HG03439 (cell line): ENCODE results near the gene RAB29.
"Not testable (repeated sequence)": the region's sequence is repeated elsewhere in the genome, so short reads cannot be mapped to it uniquely, and the experiment has no call there.

Experiments used
- ATAC-seq: cut with Tn5 transposase; IDR thresholded peaks from one replicate; pipeline ENCODE4 v1.9.1; 2021; ENCODE audit warnings: mild to moderate bottlenecking, moderate library complexity; ENCODE audit not compliant: unreplicated experiment

RAB29 gene, protein sequence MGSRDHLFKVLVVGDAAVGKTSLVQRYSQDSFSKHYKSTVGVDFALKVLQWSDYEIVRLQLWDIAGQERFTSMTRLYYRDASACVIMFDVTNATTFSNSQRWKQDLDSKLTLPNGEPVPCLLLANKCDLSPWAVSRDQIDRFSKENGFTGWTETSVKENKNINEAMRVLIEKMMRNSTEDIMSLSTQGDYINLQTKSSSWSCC

DNA sequence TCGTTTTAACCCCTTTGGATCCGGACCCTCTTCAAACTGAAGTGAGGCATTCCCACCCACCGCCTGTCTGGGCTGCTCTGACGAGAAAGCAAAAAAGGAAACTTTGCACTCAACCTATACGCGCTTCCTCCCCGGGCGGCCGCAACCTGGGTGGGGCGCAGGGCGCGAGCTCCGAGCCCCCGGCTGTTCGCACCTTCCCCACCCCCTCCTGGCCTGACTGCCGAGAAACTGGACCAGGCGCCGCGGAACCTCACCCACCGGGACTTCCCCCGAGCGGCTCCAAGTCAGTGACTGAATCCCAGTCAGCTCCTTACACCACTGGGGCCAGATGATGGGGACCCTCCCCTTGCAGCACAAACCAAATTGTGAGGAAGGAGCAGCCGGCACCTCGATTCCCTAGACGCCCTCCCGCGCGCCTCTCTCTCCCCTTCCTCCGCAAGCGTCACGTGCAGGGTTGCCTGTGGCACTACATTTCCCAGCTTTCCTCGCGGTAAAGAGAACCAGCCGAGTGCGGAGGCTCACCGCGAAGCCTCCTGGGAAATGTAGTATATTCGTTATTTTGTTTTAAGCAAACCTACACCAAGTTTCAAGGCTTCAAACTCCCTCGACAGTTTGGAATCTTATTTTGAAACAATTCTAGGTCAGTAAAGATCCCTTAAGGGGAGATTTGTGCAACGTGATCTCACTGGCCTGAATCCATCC, at the start of gene RAB29:
RAB29 (minus strand) TSS at position 468 of the 702 bp plus-strand sequence. CDS start 526 bp downstream, outside the sequence.
- ATAC-seq = peak; percentile 80

- no peak for ATAC-seq
These were observed 48.9 kb upstream of the RAB29 start for GRCh38 chr1:205824180-205824579.

DNA sequence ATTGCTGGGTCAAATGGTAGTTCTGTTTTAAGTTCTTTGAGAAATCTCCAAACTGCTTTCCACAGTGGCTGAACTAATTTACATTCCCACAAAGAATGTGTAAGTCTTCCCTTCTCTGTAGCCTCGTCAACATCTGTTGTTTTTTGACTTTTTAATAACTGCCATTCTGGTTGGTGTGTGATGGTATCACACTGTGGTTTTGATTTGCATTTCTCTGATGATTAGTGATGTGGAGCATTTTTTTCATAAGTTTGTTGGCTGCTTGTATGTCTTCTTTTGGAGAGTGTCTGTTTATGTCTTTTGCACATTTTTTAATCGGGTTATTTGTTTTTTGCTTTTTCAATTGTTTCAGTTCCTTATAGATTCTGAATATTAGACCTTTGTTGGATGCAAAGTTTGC, 48.0 kb upstream of the RAB29 start:
- not testable (repeated sequence) for ATAC-seq

- no peak for ATAC-seq
These were observed 47.1 kb upstream of the RAB29 start for GRCh38 chr1:205822397-205822796.

DNA sequence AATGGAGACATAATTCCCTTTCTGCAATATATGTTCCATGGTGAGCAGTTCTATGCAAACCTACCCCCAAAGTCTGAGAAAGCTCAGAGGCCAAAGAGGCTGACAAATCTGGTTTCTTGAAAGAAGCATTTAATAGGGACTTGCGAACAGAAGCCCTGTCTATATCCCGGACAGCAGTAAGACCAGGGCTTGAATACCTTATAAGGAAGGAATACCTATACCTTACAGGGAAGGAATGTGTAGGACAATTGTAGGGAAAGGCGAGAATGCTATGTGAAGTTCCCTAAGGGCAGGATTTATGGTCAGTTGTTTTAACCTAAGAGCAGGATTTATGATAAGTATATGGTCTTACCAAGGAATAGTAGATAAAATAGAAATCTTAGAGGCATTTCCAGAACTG, 42.7 kb upstream of the RAB29 start:
- ATAC-seq = no peak

- ATAC-seq = no peak
These were observed 42.1 kb upstream of the RAB29 start for GRCh38 chr1:205817364-205817763.

DNA sequence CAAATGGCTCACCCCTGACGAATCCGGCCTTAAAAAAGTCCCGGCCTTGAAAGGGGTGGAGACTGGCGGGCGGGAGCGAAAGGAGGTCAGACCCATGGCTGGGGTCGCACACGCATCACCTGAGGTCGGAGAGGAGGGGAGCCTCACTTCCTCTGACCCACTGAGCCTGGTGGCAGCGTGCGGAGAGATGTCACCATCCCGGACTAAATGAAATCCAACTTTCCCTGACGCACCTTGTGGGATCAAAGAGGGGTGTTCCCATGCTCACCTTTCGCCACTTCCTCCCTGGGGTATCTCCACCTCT, 38.4 kb upstream of the RAB29 start:
- no peak for ATAC-seq

GRCh38 chr1:205812878-205813754, 37.8 kb upstream of the RAB29 start, which contains the start of gene SLC41A1:
TSS of gene SLC41A1 (minus strand) at chr1:205813198. CDS start at chr1:205810441, 2,757 bp downstream.
- peak; percentile 80 for ATAC-seq

DNA sequence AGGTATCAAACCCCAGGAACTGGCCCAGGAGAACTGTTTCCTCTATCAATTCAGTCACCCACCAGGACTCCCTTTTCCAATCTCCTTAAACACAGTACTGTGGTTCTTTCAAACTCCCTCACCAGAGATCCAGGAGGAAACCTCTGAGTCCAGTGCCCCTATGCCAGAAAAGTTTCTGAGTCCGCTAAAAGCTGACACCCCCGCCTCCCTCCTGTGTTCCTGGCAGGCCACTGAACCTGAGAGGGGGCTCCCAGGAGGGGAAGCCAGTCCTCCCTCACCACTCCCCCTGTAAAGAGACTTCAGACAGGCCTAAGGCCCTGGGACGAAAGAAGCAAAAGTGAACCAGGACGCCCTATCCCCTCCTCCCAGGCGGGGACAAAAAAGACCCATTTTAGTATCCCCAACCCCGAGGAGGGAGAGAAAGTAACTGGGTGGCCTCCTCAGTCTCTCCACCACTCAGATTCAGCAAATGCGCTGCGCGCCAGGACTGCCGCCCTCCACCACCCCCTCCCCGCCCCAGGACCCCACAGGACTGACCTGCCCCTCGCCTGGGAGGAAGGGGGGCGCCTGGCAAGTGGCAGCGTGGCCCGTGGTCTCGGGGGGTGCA, 37.1 kb upstream of the RAB29 start:
- ATAC-seq = no peak

DNA sequence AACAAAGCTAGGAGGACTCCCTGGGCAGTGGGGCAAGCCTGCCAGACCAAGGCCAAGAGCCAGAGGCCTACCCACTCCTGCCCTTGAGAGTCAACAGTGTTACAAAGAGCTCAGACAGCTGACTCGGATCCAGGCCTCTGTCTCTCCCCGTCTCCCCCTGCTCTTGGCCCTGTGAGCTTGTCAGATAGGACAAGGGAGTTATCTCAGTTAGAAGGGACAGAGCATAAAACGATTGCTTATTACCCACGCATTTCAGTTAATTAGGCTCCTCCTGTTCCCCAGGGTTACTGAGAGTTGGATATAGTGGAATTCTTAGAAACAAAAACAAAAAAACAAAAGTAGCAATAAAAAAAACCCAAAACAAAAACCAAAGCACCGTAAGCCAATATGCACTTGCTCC, 36.4 kb upstream of the RAB29 start:
- ATAC-seq = no peak

DNA sequence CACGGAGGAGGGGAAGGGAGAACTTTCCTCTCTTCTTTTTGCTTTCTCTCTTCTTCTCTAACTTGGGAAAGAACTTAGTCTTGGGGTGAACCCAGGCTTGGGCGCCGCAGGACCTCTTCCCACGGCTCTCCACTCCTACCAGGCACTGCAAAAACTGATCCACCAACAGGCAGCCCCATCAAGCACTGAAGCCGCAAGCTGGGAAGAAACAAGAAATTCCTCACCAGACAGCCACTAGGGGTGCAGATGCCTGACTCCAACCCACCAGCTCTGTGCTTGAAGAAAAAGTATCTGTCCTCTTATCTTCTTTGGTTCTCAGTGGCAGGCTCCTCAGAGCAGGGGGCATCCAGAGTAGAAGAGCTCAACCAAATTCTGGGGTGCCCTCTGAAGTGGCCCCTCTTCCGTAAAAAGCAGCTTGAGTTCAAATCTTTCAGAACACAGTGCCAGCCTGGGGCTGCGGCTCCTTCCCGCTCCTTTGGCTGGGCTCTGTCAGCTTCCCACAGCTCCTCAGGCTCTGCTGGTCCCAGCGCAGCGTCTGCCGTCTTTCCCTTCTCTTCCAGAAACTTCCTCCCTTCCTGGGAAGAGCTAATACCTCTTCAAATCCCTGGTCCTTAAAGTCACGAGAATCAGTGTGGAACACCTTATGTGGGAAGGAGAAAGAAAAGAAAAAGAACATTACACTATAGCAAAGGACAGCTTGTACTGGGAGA, 35.3 kb upstream of the RAB29 start:
- no peak for ATAC-seq

GRCh38 chr1:205809942-205810345, 34.7 kb upstream of the RAB29 start:
- ATAC-seq = no peak

DNA sequence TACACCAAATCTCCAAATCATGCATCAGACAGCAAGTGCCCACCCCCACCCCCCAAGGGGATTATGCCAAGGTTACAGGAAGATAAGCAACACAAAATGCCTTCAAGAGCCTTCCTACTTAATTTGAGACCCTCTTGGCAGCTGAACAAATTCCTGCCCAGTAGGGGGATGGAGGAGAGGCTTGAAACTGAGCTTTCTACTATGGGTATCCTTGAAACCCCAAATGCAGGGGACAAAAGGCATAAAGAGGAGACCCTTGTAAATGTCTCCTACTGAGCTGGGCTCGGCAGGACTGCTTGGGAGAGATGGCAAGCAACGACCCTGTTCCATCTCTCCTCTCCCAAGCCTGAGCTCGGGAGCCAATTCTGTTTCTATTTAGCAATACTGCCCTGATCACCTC, 34.2 kb upstream of the RAB29 start:
- ATAC-seq = no peak

GRCh38 chr1:205805082-205805711, 29.9 kb upstream of the RAB29 start:
- no peak for ATAC-seq

- no peak for ATAC-seq
These were observed 29.3 kb upstream of the RAB29 start for GRCh38 chr1:205804605-205805004.

- ATAC-seq = no peak
These were observed 28.7 kb upstream of the RAB29 start for GRCh38 chr1:205803986-205804385.

DNA sequence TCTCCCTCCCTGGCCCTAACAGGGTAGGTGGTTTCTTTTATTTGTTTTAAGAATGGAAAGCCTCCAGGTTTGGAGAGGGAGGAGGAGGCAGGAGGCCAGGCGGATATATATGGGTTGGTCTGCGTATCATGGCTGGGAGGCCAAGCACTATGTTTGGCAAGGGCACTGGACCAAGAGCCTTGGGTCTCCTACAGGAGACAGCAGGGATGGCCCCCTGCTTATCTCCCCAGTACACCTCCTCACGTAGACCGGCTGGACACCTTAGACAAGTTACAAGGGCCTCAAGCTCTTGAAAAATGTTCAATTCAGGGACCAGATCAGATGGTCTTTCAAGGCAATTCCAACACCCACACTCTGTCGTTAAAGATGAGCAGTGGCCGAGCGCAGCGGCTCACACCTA, 26.8 kb upstream of the RAB29 start:
- ATAC-seq = no peak

DNA sequence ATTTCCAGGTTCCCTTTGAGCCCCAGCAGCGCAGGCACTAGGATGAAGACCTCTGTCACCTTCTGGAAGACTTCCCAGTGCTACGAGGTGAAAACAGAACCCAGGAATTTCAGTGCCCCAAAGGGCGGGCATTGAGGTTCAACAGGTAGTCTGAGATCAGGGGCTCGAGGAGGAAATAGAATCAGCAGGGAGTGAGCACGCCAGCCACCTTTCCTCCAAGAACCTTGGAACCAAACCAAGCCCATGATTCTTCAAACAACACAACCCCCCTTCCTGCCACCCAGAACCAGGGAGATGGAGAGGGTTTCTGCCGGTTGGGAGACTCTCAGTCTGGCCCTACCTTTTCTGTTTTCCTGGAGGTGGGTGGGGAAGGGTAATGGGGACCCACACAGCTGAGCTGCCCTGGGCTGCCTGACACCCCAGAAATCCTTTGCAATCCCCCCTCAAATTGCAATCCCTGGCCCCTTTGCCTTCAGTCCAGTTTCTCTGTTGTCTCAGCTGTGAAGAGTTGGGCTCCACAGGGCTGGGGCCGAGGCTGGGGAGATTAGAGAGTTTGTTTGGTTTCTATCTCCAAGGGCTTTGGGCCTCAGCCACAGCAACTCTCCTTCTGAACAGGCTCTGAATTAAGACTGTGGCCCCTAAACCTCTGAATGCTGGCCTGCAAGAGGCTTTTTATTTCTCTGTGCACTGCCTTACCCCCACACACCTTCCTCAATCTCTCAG, 25.9 kb upstream of the RAB29 start:
- ATAC-seq = no peak

- no peak for ATAC-seq
These were observed 25.1 kb upstream of the RAB29 start for GRCh38 chr1:205800427-205800826.

DNA sequence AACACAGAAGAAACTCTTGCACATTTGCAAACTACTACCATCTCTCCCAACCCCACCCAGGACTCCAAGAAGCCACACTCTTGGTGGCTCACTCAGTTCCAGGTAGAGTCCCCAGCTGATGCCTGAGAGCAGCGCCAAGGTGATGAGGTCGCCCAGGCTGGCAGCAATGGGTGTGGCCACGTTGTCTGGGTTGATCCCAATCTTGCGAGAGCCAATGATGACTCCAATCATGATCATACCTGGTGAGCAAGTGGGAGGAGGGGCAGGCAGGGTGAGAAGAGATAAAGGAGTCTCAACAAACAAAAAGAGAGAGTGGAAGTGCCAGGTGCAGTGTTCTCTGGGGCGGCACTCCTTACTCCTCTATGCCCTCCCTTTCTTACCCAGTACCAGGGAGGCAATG, 23.3 kb upstream of the RAB29 start:
- no peak for ATAC-seq
